Keratinocyte (primary cell): ENCODE measurements around the gene GARIN5B. TPM values are rescaled to one million over a fixed set of nuclear protein-coding genes. Genes with fewer than 3 reads are reported as not detected.
"Not testable (repeated sequence)": the region's sequence is repeated elsewhere in the genome, so short reads cannot be mapped to it uniquely, and the experiment has no call there.

Experiments
- DNase-seq: peaks from one replicate; pipeline ENCODE4 v3.0.0-alpha.2; 2011; ENCODE audit warnings: low read depth, missing footprints, low spot score
- FAIRE-seq: peaks from 2 replicates; lab custom pipeline; 2011; peaks lifted over from hg19 to GRCh38; lab: Jason Lieb, UNC
- H2AFZ ChIP-seq: 2 replicates; pipeline ENCODE4 v1.6.0; 2012; ENCODE audit warnings: low read length, control low read depth, inconsistent platforms; ENCODE audit not compliant: control insufficient read depth
- H3K27ac ChIP-seq: 2 replicates; pipeline ENCODE4 v1.5.1; 2011; ENCODE audit warnings: low read length; ENCODE audit not compliant: control insufficient read depth, insufficient read depth
- H3K27me3 ChIP-seq: 3 replicates; pipeline ENCODE4 v1.6.0; 2011; ENCODE audit warnings: low read length; ENCODE audit not compliant: control insufficient read depth, insufficient read depth; ENCODE audit errors: extremely low read depth
- H3K36me3 ChIP-seq, 2 experiments: 2 replicates in 1 of 2; 3 replicates in 1 of 2; pipeline ENCODE4 v1.5.1; 2011; ENCODE audit warnings: low read length in 2 of 2, mild to moderate bottlenecking in 1 of 2; ENCODE audit not compliant: control insufficient read depth in 2 of 2, insufficient read depth in 2 of 2; ENCODE audit errors: extremely low read depth in 1 of 2
- H3K4me1 ChIP-seq: 3 replicates; pipeline ENCODE4 v1.5.1; 2011; ENCODE audit warnings: low read length; ENCODE audit not compliant: control insufficient read depth, insufficient read depth; ENCODE audit errors: extremely low read depth
- H3K4me2 ChIP-seq: 3 replicates; pipeline ENCODE4 v1.6.0; 2011; ENCODE audit warnings: low read depth, low read length; ENCODE audit not compliant: control insufficient read depth, insufficient read depth; ENCODE audit errors: extremely low read depth
- H3K4me3 ChIP-seq, 3 experiments: fragments of 200-600 bp in 1 of 3; sonication (generic) in 1 of 3; 2 replicates in 2 of 3; 3 replicates in 1 of 3; pipeline ENCODE4 v1.5.1; 2011 to 2016; ENCODE audit warnings: low read length in 3 of 3, mild to moderate bottlenecking in 3 of 3, control low read depth in 2 of 3, inconsistent platforms in 1 of 3, low read depth in 1 of 3, mixed read lengths in 1 of 3, mixed run types in 1 of 3, moderate library complexity in 1 of 3; ENCODE audit not compliant: control insufficient read depth in 2 of 3, insufficient read depth in 2 of 3; ENCODE audit errors: extremely low read depth in 1 of 3
- H3K79me2 ChIP-seq: 2 replicates; pipeline ENCODE4 v1.6.0; 2012; ENCODE audit warnings: low read length; ENCODE audit not compliant: control insufficient read depth, insufficient read depth
- H3K9ac ChIP-seq: 3 replicates; pipeline ENCODE4 v1.6.0; 2011; ENCODE audit warnings: low read length; ENCODE audit not compliant: control insufficient read depth, insufficient read depth; ENCODE audit errors: extremely low read depth
- H3K9me1 ChIP-seq: 3 replicates; pipeline ENCODE4 v1.6.0; 2011; ENCODE audit warnings: low read length; ENCODE audit not compliant: control insufficient read depth, insufficient read depth; ENCODE audit errors: extremely low read depth
- H3K9me3 ChIP-seq: 2 replicates; pipeline ENCODE4 v1.5.1; 2012; ENCODE audit warnings: low read depth, low read length; ENCODE audit not compliant: control insufficient read depth
- H4K20me1 ChIP-seq: 3 replicates; pipeline ENCODE4 v1.6.0; 2011; ENCODE audit warnings: low read length; ENCODE audit not compliant: control insufficient read depth, insufficient read depth; ENCODE audit errors: extremely low read depth
- CTCF ChIP-seq, 3 experiments: IDR thresholded peaks in 1 of 3; conservative IDR thresholded peaks in 1 of 3; optimal IDR thresholded peaks in 1 of 3; 2 replicates in 2 of 3; 3 replicates in 1 of 3; pipeline versions ENCODE3 to v1.5.1; 2011; ENCODE audit warnings: low read length in 3 of 3, mild to moderate bottlenecking in 3 of 3, moderate library complexity in 2 of 3, control low read depth in 1 of 3, inconsistent platforms in 1 of 3; ENCODE audit not compliant: insufficient read depth in 2 of 3; ENCODE audit errors: extremely low read depth in 1 of 3
- EZH2 ChIP-seq: IDR thresholded peaks from one replicate; pipeline ENCODE4 v1.6.1; 2012; ENCODE audit warnings: inconsistent platforms, mild to moderate bottlenecking, low read length, moderate library complexity
- dilution Hi-C: fragments of 300-500 bp; cut with MboI; formaldehyde crosslinking; loops from one replicate; pipeline ENCODE4 v1.7.0; 2020; ENCODE audit warnings: low sequenced_read_pairs; ENCODE audit not compliant: extremely low pct_ligation_motif_present
- polyA plus RNA-seq, 5 experiments: library from polyadenylated mRNA; depleted of rRNA in 3 of 5; stranded (reverse) in 3 of 5; stranded (forward) in 1 of 5; unstranded in 1 of 5; fragments of >200 nt; gene quantifications; 1 replicate in 1 of 5; 2 replicates in 3 of 5; 3 replicates in 1 of 5; pipeline versions ENCODE4 v1.2.1 to v1.2.3, GENCODE V29; 2011 to 2012; ENCODE audit warnings: missing spikeins in 2 of 5, low read depth in 1 of 5, low replicate concordance in 1 of 5

Gene GARIN5B
- polyA plus RNA-seq, 1 donor (not counting 4 experiments of a cell fraction or from before 2014, with no cell fraction given) = not detected

DNA sequence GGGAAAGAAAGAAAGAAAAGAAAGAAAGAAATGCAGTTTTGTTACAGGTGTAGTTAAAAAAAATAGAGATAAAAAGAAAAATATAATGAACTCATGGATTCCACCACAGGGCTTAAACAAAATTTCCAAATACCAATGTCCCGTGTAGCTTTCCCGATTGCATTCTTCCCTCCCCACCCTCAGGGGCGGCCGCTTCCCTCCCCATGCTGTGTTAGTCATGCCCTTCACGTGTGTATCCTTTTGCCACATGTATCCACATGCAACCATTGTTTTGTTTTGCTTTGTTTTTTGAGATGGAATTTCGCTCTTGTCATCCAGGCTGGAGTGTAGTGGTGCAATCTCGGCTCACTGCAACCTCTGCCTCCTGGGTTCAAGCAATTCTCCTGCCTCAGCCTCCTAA, 27.0 kb downstream of the GARIN5B start:
- Histone ChIP-seq H4K20me1 (no peaks in the 10 kb centered on the region), H3K4me2 (peak overlapping the region; percentile 41), H3K9me3 (no peaks in the 10 kb centered on the region), H3K4me1 (peaks cover 27% of the 10 kb centered on the region), H3K9me1 (no peaks in the 10 kb centered on the region), H3K36me3 (no peaks in the 10 kb centered on the region), H3K27me3 (no peaks in the 10 kb centered on the region), H3K79me2 (peaks cover 5% of the 10 kb centered on the region), H2AFZ (no peak overlapping the region), H3K27ac (peak overlapping the region; percentile 71), H3K9ac (peak overlapping the region; percentile 37), H3K4me3 (no peak overlapping the region)
- dilution Hi-C loops = no loop called here
- peak; percentile 71 for FAIRE-seq
- DNase-seq = no peak
- TF ChIP-seq CTCF (optimal IDR thresholded peaks at IDR 0.05 in 1 of 3, IDR thresholded peaks at IDR 0.05 in 1 of 3, conservative IDR thresholded peaks at IDR 0.05 in 1 of 3; ENCODE audit: extremely low read depth in 1 of 3, insufficient read depth in 2 of 3, low read length in 3 of 3) (no peak), EZH2 (no peak)

DNA sequence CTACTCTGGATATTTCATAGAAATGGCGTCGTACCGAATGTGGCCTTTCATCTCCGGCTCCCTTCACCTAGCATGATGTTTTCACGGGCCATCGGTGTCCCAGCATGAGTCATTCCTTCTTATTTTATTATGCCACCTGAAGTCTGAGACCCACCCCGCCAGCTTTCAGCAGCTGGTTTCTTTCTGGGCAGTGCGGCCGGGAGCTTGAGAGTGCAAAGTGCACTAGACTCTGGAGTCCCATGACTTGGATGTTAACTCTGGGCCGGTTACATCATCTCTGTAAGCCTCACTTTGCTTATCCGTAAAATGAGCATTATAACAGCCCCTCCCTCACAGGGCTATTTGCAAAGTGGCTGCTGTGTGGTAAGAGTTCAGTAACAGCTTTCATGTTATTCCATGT, 29.2 kb downstream of the GARIN5B start:
- Histone ChIP-seq H4K20me1 (no peaks in the 10 kb centered on the region), H3K27me3 (no peaks in the 10 kb centered on the region), H3K9me3 (no peaks in the 10 kb centered on the region), H3K27ac (no peak overlapping the region), H2AFZ (no peak overlapping the region), H3K4me1 (peaks cover 18% of the 10 kb centered on the region), H3K9me1 (no peaks in the 10 kb centered on the region), H3K36me3 (no peaks in the 10 kb centered on the region), H3K79me2 (no peaks in the 10 kb centered on the region), H3K9ac (no peak overlapping the region), H3K4me3 (no peak overlapping the region), H3K4me2 (no peak overlapping the region)
- dilution Hi-C loops = no loop called here
- TF ChIP-seq EZH2 = no peak
- no peak for TF ChIP-seq CTCF (optimal IDR thresholded peaks at IDR 0.05 in 1 of 3, IDR thresholded peaks at IDR 0.05 in 1 of 3, conservative IDR thresholded peaks at IDR 0.05 in 1 of 3; ENCODE audit: extremely low read depth in 1 of 3, insufficient read depth in 2 of 3, low read length in 3 of 3)
- FAIRE-seq = no peak
- no peak for DNase-seq

DNA sequence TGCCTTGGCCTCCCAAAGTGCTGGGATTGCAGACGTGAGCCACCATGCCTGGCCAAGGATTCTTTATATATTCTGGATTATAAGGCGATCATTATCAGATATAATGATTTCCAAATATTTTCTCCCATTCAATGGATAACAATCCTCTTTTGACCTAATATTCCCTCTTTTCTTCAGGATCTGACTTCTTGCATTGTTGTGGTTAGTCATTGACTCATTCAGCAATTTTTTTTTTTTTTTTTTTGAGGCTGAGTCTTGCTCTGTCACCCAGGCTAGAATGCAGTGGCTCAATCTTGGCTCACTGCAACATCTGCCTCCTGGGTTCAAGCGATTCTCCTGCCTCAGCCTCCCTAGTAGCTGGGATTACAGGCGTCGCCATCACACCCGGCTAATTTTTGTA, 33.3 kb downstream of the GARIN5B start:
- H4K20me1 ChIP-seq, H3K27ac ChIP-seq, H3K27me3 ChIP-seq, H3K9ac ChIP-seq, H3K9me1 ChIP-seq, H3K4me3 ChIP-seq, H3K9me3 ChIP-seq, H3K79me2 ChIP-seq, DNase-seq, H2AFZ ChIP-seq, H3K4me1 ChIP-seq, dilution Hi-C loops, H3K36me3 ChIP-seq, FAIRE-seq, H3K4me2 ChIP-seq: not testable (repeated sequence)

GRCh38 chr19:55328774-55329318, 34.2 kb downstream of the GARIN5B start:
- FAIRE-seq, H2AFZ ChIP-seq, dilution Hi-C loops, DNase-seq, H3K4me2 ChIP-seq, H3K9ac ChIP-seq, H3K4me3 ChIP-seq, H3K9me3 ChIP-seq, H3K27me3 ChIP-seq, H3K4me1 ChIP-seq, H3K79me2 ChIP-seq, H3K27ac ChIP-seq, H3K9me1 ChIP-seq, H4K20me1 ChIP-seq, H3K36me3 ChIP-seq: not testable (repeated sequence)
